A549 (cell line): ENCODE data around the gene LPCAT4. TPM values are rescaled to one million over a fixed set of nuclear protein-coding genes. Genes with fewer than 3 reads are reported as not detected.
A peak's percentile ranks its signal among the peaks of the same experiment; 100 is the strongest.

Source experiments
- ATAC-seq, 2 experiments: fragments of 200-7000 bp in 1 of 2; fragments of >200 bp in 1 of 2; cut with Nextera tagmentation in 1 of 2; cut with Tn5 transposase in 1 of 2; 3 replicates each; pipeline versions ENCODE4 v1.8.0 to v1.9.1; 2018 to 2020; ENCODE audit warnings: mild to moderate bottlenecking in 1 of 2, moderate library complexity in 1 of 2
- CTCF ChIA-PET: fragments of 300-600 bp; sonication (Branson Sonifier 250); formaldehyde crosslinking; extraction: SDS; loops from one replicate; lab custom pipeline; 2021; ENCODE audit warnings: antibody characterized with exemption, inconsistent platforms; lab: Yijun Ruan, JAX
- POLR2A ChIA-PET: fragments of 350-600 bp; formaldehyde crosslinking; extraction: SDS; loops from one replicate; lab custom pipeline; 2021; ENCODE audit warnings: antibody characterized with exemption, inconsistent platforms; lab: Yijun Ruan, JAX
- DNase-seq, 2 experiments: peaks; one replicate each; pipeline versions ENCODE4 v3.0.0 to v3.0.0-alpha.2; 2011 to 2016; ENCODE audit warnings: low read depth in 1 of 2, low spot score in 1 of 2
- FAIRE-seq: peaks from 2 replicates; lab custom pipeline; 2011; peaks lifted over from hg19 to GRCh38; lab: Jason Lieb, UNC
- H3K27ac ChIP-seq, 2 experiments: fragments of >200 bp; sonication (Bioruptor Twin); formaldehyde crosslinking; 3 replicates each; pipeline ENCODE4 v1.5.1; 2016 to 2017
- H3K4me1 ChIP-seq: fragments of >200 bp; sonication (Bioruptor Twin); formaldehyde crosslinking; 3 replicates; pipeline ENCODE4 v1.6.1; 2016
- H3K4me2 ChIP-seq: fragments of >200 bp; sonication (Bioruptor Twin); formaldehyde crosslinking; 3 replicates; pipeline ENCODE4 v1.6.1; 2016
- H3K4me3 ChIP-seq: fragments of >200 bp; sonication (Bioruptor Twin); formaldehyde crosslinking; 3 replicates; pipeline ENCODE4 v1.5.1; 2016
- H3K9me3 ChIP-seq: fragments of >200 bp; sonication (Bioruptor Twin); formaldehyde crosslinking; 3 replicates; pipeline ENCODE4 v1.6.1; 2016
- BHLHE40 ChIP-seq: IDR thresholded peaks from 2 replicates; pipeline ENCODE4 v1.6.1; 2012; ENCODE audit warnings: low read depth, low read length, inconsistent platforms
- CEBPB ChIP-seq, 2 experiments: fragments of >200 bp in 1 of 2; sonication (Bioruptor Twin) in 1 of 2; formaldehyde crosslinking in 1 of 2; IDR thresholded peaks; 2 replicates each; pipeline ENCODE4 v1.6.1; 2012 to 2016
- CHD2 ChIP-seq: fragments of 150-350 bp; IDR thresholded peaks from 2 replicates; pipeline ENCODE4 v1.6.1; 2014; ENCODE audit warnings: low read length; ENCODE audit not compliant: partially characterized antibody
- EHF ChIP-seq: fragments of 250-450 bp; sonication (Bioruptor Pico); IDR thresholded peaks from 2 replicates; pipeline ENCODE4 v1.5.0; 2020; ENCODE audit warnings: mild to moderate bottlenecking
- EP300 ChIP-seq, 2 experiments: fragments of >200 bp; sonication (Bioruptor Twin); formaldehyde crosslinking; IDR thresholded peaks; 2 replicates in 1 of 2; 3 replicates in 1 of 2; pipeline ENCODE4 v1.6.1; 2016 to 2017
- ESRRA ChIP-seq: fragments of 150-350 bp; IDR thresholded peaks from 2 replicates; pipeline ENCODE4 v1.6.1; 2014; ENCODE audit warnings: mild to moderate bottlenecking, low read length, borderline replicate concordance
- FOSL2 ChIP-seq, 2 experiments: fragments of 450-650 bp in 1 of 2; fragments of >200 bp in 1 of 2; sonication (Bioruptor Twin) in 1 of 2; formaldehyde crosslinking; IDR thresholded peaks; 2 replicates each; pipeline versions ENCODE4 v1.5.0 to v1.6.1; 2016 to 2020; ENCODE audit warnings: mild to moderate bottlenecking in 1 of 2, moderate library complexity in 1 of 2
- GATA3 ChIP-seq: IDR thresholded peaks from 2 replicates; pipeline ENCODE4 v1.6.1; 2012; ENCODE audit warnings: borderline replicate concordance
- HDAC2 ChIP-seq: fragments of 200-600 bp; sonication (generic); IDR thresholded peaks from 2 replicates; pipeline ENCODE4 v1.6.1; 2016
- HOXB5 ChIP-seq: fragments of 250-450 bp; sonication (Bioruptor Pico); IDR thresholded peaks from 2 replicates; pipeline ENCODE4 v1.5.0; 2020; ENCODE audit warnings: mild to moderate bottlenecking, moderate library complexity
- JUN ChIP-seq, 2 experiments: fragments of >200 bp; sonication (Bioruptor Twin); formaldehyde crosslinking; IDR thresholded peaks; 2 replicates in 1 of 2; 3 replicates in 1 of 2; pipeline ENCODE4 v1.6.1; 2016 to 2017
- JUNB ChIP-seq: fragments of >200 bp; sonication (Bioruptor Twin); formaldehyde crosslinking; IDR thresholded peaks from 2 replicates; pipeline ENCODE4 v1.6.1; 2016
- KDM1A ChIP-seq: fragments of 200-600 bp; sonication (generic); IDR thresholded peaks from 2 replicates; pipeline ENCODE4 v1.6.1; 2016; ENCODE audit warnings: low read depth, mild to moderate bottlenecking
- KDM5A ChIP-seq: fragments of 200-600 bp; sonication (generic); IDR thresholded peaks from 2 replicates; pipeline ENCODE4 v1.6.1; 2016; ENCODE audit warnings: antibody characterized with exemption, mild to moderate bottlenecking
- MAFK ChIP-seq: fragments of 450-650 bp; IDR thresholded peaks from 2 replicates; pipeline ENCODE4 v1.6.1; 2014; ENCODE audit not compliant: partially characterized antibody
- MAZ ChIP-seq: fragments of 150-350 bp; IDR thresholded peaks from 2 replicates; pipeline ENCODE4 v1.6.1; 2014; ENCODE audit warnings: antibody characterized with exemption, low read depth, low read length, borderline replicate concordance
- MYC ChIP-seq: IDR thresholded peaks from 2 replicates; pipeline ENCODE4 v1.6.1; 2012; ENCODE audit warnings: mild to moderate bottlenecking, inconsistent platforms, low read length, improper control_type of control experiment, borderline replicate concordance
- NFE2L2 ChIP-seq: fragments of 150-350 bp; conservative IDR thresholded peaks from 2 replicates; pipeline ENCODE4 v1.6.1; 2014; ENCODE audit warnings: low read length
- NR3C1 ChIP-seq: fragments of >200 bp; sonication (Bioruptor Twin); formaldehyde crosslinking; IDR thresholded peaks from 3 replicates; pipeline ENCODE4 v1.6.1; 2017
- POLR2AphosphoS2 ChIP-seq: conservative IDR thresholded peaks from 2 replicates; pipeline ENCODE4 v1.6.1; 2012; ENCODE audit warnings: low read length, improper control_type of control experiment, inconsistent platforms
- RARB ChIP-seq: fragments of 250-450 bp; sonication (Bioruptor Pico); IDR thresholded peaks from 2 replicates; pipeline ENCODE4 v1.8.0; 2021; ENCODE audit warnings: mild to moderate bottlenecking, moderate library complexity
- RCOR1 ChIP-seq: fragments of 150-350 bp; IDR thresholded peaks from 2 replicates; pipeline ENCODE4 v1.6.1; 2014; ENCODE audit warnings: antibody characterized with exemption, low read length, low read depth
- RFX5 ChIP-seq: fragments of 450-650 bp; IDR thresholded peaks from 2 replicates; pipeline ENCODE4 v1.7.1; 2014; ENCODE audit warnings: antibody characterized with exemption, mild to moderate bottlenecking, moderate library complexity
- RNF2 ChIP-seq: fragments of 200-600 bp; sonication (generic); IDR thresholded peaks from 2 replicates; pipeline ENCODE4 v1.6.1; 2016; ENCODE audit warnings: low read depth, mild to moderate bottlenecking, antibody characterized with exemption, moderate library complexity, borderline replicate concordance
- SMC3 ChIP-seq: fragments of >200 bp; sonication (Bioruptor Twin); formaldehyde crosslinking; IDR thresholded peaks from 3 replicates; pipeline ENCODE4 v1.6.1; 2018; ENCODE audit warnings: inconsistent platforms
- SREBF2 ChIP-seq: fragments of 450-650 bp; IDR thresholded peaks from 2 replicates; pipeline ENCODE4 v1.6.1; 2014; ENCODE audit warnings: mild to moderate bottlenecking, moderate library complexity
- TFCP2L1 ChIP-seq: fragments of 250-450 bp; sonication (Bioruptor Pico); IDR thresholded peaks from 2 replicates; pipeline ENCODE4 v1.5.0; 2021; ENCODE audit warnings: mild to moderate bottlenecking
- TP53 ChIP-seq: fragments of 250-450 bp; sonication (Bioruptor Pico); IDR thresholded peaks from 2 replicates; pipeline ENCODE4 v1.5.0; 2021; ENCODE audit warnings: mild to moderate bottlenecking, moderate library complexity
- ZFP36 ChIP-seq: fragments of 450-650 bp; IDR thresholded peaks from 2 replicates; pipeline ENCODE4 v1.6.1; 2014; ENCODE audit warnings: borderline replicate concordance; ENCODE audit not compliant: partially characterized antibody
- ZNF302 ChIP-seq: fragments of 250-450 bp; sonication (Bioruptor Pico); IDR thresholded peaks from 2 replicates; pipeline ENCODE4 v1.9.0; 2021; ENCODE audit warnings: inconsistent platforms, mild to moderate bottlenecking, moderate library complexity
- ZSCAN20 ChIP-seq: fragments of 250-450 bp; sonication (Bioruptor Pico); IDR thresholded peaks from 2 replicates; pipeline ENCODE4 v1.8.0; 2022; ENCODE audit warnings: mild to moderate bottlenecking, moderate library complexity
- WGBS: methylation state at CpG from one replicate; pipeline ENCODE4 v1.1.6; 2017; ENCODE audit errors: missing lambda C conversion rate; 5-methylcytosine and 5-hydroxymethylcytosine counted together
- polyA plus RNA-seq, 4 experiments: library from polyadenylated mRNA; depleted of rRNA in 3 of 4; stranded (reverse); fragments of >200 nt; fragmentation: RNase III in 1 of 4; extraction: RNeasy Plus Mini Kit Qiagen cat#74134 plus additional on column Dnase treatment in 1 of 4; gene quantifications; 2 replicates in 3 of 4; 3 replicates in 1 of 4; pipeline ENCODE4 v1.2.3, GENCODE V29; 2011 to 2017
- TF ChIP-seq, protein P1 (sequence below): fragments of 200-600 bp; sonication (generic); IDR thresholded peaks from 2 replicates; pipeline ENCODE4 v1.6.1; 2016; ENCODE audit warnings: antibody characterized with exemption, mild to moderate bottlenecking, moderate library complexity
- TF ChIP-seq, protein P2 (sequence below): IDR thresholded peaks from 2 replicates; pipeline ENCODE4 v1.6.1; 2012; ENCODE audit warnings: low read depth, borderline replicate concordance
- TF ChIP-seq, protein P3 (sequence below): fragments of >200 bp; sonication (Bioruptor Twin); formaldehyde crosslinking; IDR thresholded peaks from 3 replicates; pipeline ENCODE4 v1.6.1; 2016
- TF ChIP-seq, protein P4 (sequence below): IDR thresholded peaks from 2 replicates; pipeline ENCODE4 v1.6.1; 2012

The LPCAT4 gene
- polyA plus RNA-seq, 2 of the 4 experiments (the other 2 are of a cell fraction) = 42.9 to 50.1 TPM

DNA sequence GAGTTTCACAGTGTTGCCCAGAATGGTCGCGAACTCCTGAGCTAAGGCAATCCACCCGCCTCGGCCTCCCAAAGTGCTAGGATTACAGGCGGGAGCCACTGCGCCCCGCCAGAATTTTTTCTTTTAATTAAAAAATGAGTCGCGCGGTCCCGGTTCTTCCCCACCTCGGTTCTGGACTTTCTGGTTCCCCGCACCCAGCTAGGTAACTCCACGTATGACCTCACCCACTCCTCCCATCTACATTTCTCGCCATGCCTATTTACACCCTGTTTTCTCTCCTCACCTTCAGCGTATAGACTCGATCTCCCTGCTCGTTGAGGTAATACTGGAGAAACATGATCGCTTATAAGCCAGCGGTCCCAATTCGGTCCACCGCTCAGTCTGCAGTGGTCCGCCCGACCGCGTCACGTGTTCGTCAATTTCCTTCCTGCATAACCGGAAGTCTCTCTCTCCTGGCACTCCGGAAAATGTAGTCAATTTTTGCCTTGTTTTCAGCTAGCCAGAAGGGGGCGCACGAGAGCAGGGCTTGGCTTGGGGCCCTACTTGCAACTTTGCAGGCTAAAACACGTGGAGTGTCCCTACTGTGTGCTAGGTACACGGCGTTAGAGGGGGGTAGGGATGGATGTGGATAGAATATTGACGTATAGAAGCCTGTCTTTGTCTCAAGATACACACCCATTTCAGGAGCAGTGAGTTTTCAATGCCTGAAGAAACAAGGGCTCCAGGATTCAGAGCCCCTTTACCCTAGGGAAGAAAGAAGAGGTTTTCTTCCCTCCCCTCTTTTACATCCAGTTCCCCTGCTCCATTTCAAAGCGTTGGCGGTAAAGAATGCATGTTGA, 24.0 kb downstream of the LPCAT4 start, which contains the start of the genes NOP10 and NUTM1:
NOP10 (minus strand) TSS at position 400 of the 839 bp plus-strand sequence; CDS start at position 337, 63 bp downstream.
NUTM1 (plus strand) TSS at position 579 of the 839 bp plus-strand sequence. CDS start 382 bp downstream, outside the sequence.
- ATAC-seq (peak; percentile 93 to 94), DNase-seq (peak; percentile 83 to 96), FAIRE-seq (peak; percentile 97)
- CTCF ChIA-PET = interaction anchor here (0.6 to 5.2 kb wide), 27 partner anchors 8 to 1096 kb away, joined by 3 to 80 read pairs (median 5); partner anchors contain the start of genes GOLGA8B, KATNBL1 and LPCAT4
- Histone ChIP-seq H3K4me1 (peaks cover 15% of the 10 kb centered on the region; the same call in 2 of the 3 replicates), H3K27ac (peak within 1 kb of the TSS; percentile 82 to 88), H3K9me3 (no peaks in the 10 kb centered on the region), H3K4me2 (peak within 1 kb of the TSS; percentile 86), H3K4me3 (peak within 1 kb of the TSS; percentile 68)
- POLR2A ChIA-PET = interaction anchor here (0.7 to 1.3 kb wide), 6 partner anchors 23 to 245 kb away, joined by 3 to 10 read pairs (median 4); partner anchors contain the start of genes KATNBL1 and LPCAT4
- 3% methylated on average over 38 of the region's 38 CpGs for WGBS
- TF ChIP-seq JUN (IDR thresholded peaks at IDR 0.05) (peak; percentile 94 to 97), FOSL2 (IDR thresholded peaks at IDR 0.05) (no peak), FOSL2 (CRISPR knock-in tag; IDR thresholded peaks at IDR 0.05) (no peak; the same call in 1 of the 2 replicates), GATA3 (peak; percentile 52; the same call in 1 of the 2 replicates), ESRRA (no peak), CHD2 (no peak), HOXB5 (CRISPR knock-in tag) (peak; percentile 50; the same call in 1 of the 2 replicates), TP53 (no peak), MAZ (no peak), RARB (CRISPR knock-in tag) (no peak), KDM1A (no peak), NR3C1 (no peak), RNF2 (no peak), KDM5A (no peak), MAFK (no peak), EHF (peak; percentile 79; the same call in 1 of the 2 replicates), ZNF302 (CRISPR knock-in tag) (no peak), CEBPB (IDR thresholded peaks at IDR 0.05) (no peak; a peak in 1 of 4 replicates), SMC3 (peak; percentile 90), BHLHE40 (no peak), ZFP36 (no peak), MYC (peak; percentile 95), SREBF2 (no peak), POLR2AphosphoS2 (no peak), RFX5 (peak; percentile 63), TFCP2L1 (CRISPR knock-in tag) (no peak), RCOR1 (no peak), NFE2L2 (no peak), HDAC2 (no peak), ZSCAN20 (CRISPR knock-in tag) (no peak), JUNB (no peak), EP300 (IDR thresholded peaks at IDR 0.05) (no peak)
- TF ChIP-seq, protein P1, sequence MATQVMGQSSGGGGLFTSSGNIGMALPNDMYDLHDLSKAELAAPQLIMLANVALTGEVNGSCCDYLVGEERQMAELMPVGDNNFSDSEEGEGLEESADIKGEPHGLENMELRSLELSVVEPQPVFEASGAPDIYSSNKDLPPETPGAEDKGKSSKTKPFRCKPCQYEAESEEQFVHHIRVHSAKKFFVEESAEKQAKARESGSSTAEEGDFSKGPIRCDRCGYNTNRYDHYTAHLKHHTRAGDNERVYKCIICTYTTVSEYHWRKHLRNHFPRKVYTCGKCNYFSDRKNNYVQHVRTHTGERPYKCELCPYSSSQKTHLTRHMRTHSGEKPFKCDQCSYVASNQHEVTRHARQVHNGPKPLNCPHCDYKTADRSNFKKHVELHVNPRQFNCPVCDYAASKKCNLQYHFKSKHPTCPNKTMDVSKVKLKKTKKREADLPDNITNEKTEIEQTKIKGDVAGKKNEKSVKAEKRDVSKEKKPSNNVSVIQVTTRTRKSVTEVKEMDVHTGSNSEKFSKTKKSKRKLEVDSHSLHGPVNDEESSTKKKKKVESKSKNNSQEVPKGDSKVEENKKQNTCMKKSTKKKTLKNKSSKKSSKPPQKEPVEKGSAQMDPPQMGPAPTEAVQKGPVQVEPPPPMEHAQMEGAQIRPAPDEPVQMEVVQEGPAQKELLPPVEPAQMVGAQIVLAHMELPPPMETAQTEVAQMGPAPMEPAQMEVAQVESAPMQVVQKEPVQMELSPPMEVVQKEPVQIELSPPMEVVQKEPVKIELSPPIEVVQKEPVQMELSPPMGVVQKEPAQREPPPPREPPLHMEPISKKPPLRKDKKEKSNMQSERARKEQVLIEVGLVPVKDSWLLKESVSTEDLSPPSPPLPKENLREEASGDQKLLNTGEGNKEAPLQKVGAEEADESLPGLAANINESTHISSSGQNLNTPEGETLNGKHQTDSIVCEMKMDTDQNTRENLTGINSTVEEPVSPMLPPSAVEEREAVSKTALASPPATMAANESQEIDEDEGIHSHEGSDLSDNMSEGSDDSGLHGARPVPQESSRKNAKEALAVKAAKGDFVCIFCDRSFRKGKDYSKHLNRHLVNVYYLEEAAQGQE = no peak
- TF ChIP-seq, protein P2, sequence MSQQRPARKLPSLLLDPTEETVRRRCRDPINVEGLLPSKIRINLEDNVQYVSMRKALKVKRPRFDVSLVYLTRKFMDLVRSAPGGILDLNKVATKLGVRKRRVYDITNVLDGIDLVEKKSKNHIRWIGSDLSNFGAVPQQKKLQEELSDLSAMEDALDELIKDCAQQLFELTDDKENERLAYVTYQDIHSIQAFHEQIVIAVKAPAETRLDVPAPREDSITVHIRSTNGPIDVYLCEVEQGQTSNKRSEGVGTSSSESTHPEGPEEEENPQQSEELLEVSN = peak; percentile 86; the same call in 1 of the 2 replicates
- TF ChIP-seq, protein P3, sequence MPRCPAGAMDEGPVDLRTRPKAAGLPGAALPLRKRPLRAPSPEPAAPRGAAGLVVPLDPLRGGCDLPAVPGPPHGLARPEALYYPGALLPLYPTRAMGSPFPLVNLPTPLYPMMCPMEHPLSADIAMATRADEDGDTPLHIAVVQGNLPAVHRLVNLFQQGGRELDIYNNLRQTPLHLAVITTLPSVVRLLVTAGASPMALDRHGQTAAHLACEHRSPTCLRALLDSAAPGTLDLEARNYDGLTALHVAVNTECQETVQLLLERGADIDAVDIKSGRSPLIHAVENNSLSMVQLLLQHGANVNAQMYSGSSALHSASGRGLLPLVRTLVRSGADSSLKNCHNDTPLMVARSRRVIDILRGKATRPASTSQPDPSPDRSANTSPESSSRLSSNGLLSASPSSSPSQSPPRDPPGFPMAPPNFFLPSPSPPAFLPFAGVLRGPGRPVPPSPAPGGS = peak; percentile 91; the same call in 2 of the 3 replicates
- TF ChIP-seq, protein P4, sequence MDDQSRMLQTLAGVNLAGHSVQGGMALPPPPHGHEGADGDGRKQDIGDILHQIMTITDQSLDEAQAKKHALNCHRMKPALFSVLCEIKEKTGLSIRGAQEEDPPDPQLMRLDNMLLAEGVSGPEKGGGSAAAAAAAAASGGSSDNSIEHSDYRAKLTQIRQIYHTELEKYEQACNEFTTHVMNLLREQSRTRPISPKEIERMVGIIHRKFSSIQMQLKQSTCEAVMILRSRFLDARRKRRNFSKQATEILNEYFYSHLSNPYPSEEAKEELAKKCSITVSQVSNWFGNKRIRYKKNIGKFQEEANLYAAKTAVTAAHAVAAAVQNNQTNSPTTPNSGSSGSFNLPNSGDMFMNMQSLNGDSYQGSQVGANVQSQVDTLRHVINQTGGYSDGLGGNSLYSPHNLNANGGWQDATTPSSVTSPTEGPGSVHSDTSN = 0 out of 2 replicates have a peak, but pooled peaks have one; percentile 25
